Ovary (tissue), 3 donors: ENCODE results near the gene ACTL6A.

Experiments
- EP300 ChIP-seq: sonication (generic); formaldehyde crosslinking; IDR thresholded peaks from one replicate; pipeline ENCODE4 v1.6.1; 2017; ENCODE audit warnings: antibody characterized with exemption
- POLR2A ChIP-seq: fragments of 450-650 bp; IDR thresholded peaks from one replicate; pipeline ENCODE4 v1.6.1; 2017; ENCODE audit warnings: antibody characterized with exemption, mild to moderate bottlenecking, moderate library complexity
- TF ChIP-seq, protein P1 (sequence below), 3 donors: fragments of 450-650 bp in 2 of 3; fragments of 200-600 bp in 1 of 3; IDR thresholded peaks; one replicate each; pipeline versions ENCODE4 v1.5.1 to v1.8.0; 2016 to 2022; ENCODE audit warnings: antibody characterized with exemption in 3 of 3, mild to moderate bottlenecking in 1 of 3
- donor health status: DM: no; HTN: no; CAD: no.

DNA sequence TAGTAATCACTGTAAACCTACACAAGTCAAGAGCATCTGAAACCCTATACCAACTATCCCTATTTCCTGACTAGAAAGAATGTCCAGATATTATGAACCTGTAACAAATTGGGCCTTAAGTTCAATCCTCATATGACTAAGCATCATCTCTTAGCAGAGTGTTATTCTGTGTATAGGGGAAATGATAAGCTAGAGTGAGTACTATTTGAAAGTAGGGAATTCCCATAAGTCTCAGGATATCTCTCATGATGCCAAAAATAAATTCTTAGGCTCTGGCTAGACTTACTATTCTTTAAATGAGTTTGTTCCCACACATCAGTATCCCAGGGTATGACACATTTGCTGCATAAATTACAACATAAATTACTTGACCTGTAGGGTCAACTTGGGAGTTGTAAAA, 26.4 kb downstream of the ACTL6A start:
- TF ChIP-seq, protein P1, sequence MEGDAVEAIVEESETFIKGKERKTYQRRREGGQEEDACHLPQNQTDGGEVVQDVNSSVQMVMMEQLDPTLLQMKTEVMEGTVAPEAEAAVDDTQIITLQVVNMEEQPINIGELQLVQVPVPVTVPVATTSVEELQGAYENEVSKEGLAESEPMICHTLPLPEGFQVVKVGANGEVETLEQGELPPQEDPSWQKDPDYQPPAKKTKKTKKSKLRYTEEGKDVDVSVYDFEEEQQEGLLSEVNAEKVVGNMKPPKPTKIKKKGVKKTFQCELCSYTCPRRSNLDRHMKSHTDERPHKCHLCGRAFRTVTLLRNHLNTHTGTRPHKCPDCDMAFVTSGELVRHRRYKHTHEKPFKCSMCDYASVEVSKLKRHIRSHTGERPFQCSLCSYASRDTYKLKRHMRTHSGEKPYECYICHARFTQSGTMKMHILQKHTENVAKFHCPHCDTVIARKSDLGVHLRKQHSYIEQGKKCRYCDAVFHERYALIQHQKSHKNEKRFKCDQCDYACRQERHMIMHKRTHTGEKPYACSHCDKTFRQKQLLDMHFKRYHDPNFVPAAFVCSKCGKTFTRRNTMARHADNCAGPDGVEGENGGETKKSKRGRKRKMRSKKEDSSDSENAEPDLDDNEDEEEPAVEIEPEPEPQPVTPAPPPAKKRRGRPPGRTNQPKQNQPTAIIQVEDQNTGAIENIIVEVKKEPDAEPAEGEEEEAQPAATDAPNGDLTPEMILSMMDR (IDR thresholded peaks at IDR 0.05), result no peak
- no peak for TF ChIP-seq POLR2A
- TF ChIP-seq EP300, result no peak
